Activated T-helper 2 cell treated with anti-CD3 and anti-CD28 coated beads, Interferon-gamma antibody, Interleukin-2, Interleukin-4, amounts not matched to agents 10 μg/mL and 5 μg/mL and 100 μg/mL, durations not matched to agents 14 hours and 24 hours and 36 hours (primary cell): ENCODE measurements around the gene PELO. TPM values are rescaled to one million over a fixed set of nuclear protein-coding genes. Genes with fewer than 3 reads are reported as not detected.

ENCODE experiments used
- DNase-seq: peaks from one replicate; pipeline ENCODE4 v3.0.0; 2021; ENCODE audit warnings: low spot score
- H3K27ac Mint-ChIP-seq: one replicate; pipeline ENCODE4 v1.8.0; 2021; ENCODE audit warnings: mixed read lengths
- H3K27me3 Mint-ChIP-seq: one replicate; pipeline ENCODE4 v1.8.0; 2021; ENCODE audit warnings: low read depth, mixed read lengths
- H3K36me3 Mint-ChIP-seq: one replicate; pipeline ENCODE4 v1.8.0; 2021; ENCODE audit warnings: low read depth, mixed read lengths
- H3K4me1 Mint-ChIP-seq: one replicate; pipeline ENCODE4 v1.8.0; 2021; ENCODE audit warnings: low read depth, mixed read lengths
- H3K4me3 Mint-ChIP-seq: one replicate; pipeline ENCODE4 v1.8.0; 2021; ENCODE audit warnings: low read depth, mild to moderate bottlenecking, moderate library complexity, mixed read lengths
- H3K9me3 Mint-ChIP-seq: one replicate; pipeline ENCODE4 v1.8.0; 2021; ENCODE audit warnings: mixed read lengths
- intact Hi-C: fragments of 100-400 bp; cut with micrococcal nuclease; formaldehyde crosslinking; loops from one replicate; pipeline ENCODE4 v1.15.1; 2023
- total RNA-seq: library from RNA; stranded (reverse); gene quantifications from 2 replicates; pipeline ENCODE4 v1.2.3, GENCODE V29; 2022

PELO gene
- total RNA-seq, 1 donor from 2014 or later, result 14.4 TPM

GRCh38 chr5:52776116-52776515 is 11.6 kb upstream of the PELO start:
- intact Hi-C loops, result loop anchor here (1.0 kb wide), 1 partner anchor 11 kb away; the partner anchor contains the start of genes ITGA1 and PELO
- no peaks in the 10 kb centered on the region for H3K36me3 Mint-ChIP-seq
- H3K9me3 Mint-ChIP-seq, result no peaks in the 10 kb centered on the region
- DNase-seq, result peak; percentile 20
- H3K4me3 Mint-ChIP-seq, result no peak overlapping the region
- peak overlapping the region; percentile 13 for H3K27ac Mint-ChIP-seq
- H3K27me3 Mint-ChIP-seq, result peaks cover 9% of the 10 kb centered on the region
- peaks cover 41% of the 10 kb centered on the region for H3K4me1 Mint-ChIP-seq

DNA sequence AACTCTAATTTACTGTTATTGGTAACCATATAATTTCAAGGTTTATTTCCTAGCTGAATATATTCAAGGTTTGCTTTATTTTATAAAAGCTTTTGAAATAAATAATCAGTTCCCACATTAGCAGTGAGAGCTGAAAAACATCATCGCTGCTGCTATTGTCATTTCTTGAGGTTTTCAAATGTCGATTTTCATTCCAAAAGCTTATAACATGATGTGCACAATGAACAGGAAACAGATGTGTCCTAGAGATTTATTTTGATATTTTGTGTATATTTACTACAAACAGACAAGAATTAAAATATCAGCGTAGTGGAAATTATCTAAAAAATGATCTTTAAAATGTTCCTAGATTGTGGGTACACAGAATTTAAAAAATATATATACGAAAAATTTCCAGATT is 10.5 kb upstream of the PELO start:
- Mint-ChIP-seq H3K27me3 (peaks cover 13% of the 10 kb centered on the region), H3K4me3 (no peak overlapping the region), H3K27ac (no peak overlapping the region), H3K9me3 (no peaks in the 10 kb centered on the region), H3K36me3 (no peaks in the 10 kb centered on the region), H3K4me1 (peaks cover 30% of the 10 kb centered on the region)
- DNase-seq, result no peak
- intact Hi-C loops, result no loop called here

DNA sequence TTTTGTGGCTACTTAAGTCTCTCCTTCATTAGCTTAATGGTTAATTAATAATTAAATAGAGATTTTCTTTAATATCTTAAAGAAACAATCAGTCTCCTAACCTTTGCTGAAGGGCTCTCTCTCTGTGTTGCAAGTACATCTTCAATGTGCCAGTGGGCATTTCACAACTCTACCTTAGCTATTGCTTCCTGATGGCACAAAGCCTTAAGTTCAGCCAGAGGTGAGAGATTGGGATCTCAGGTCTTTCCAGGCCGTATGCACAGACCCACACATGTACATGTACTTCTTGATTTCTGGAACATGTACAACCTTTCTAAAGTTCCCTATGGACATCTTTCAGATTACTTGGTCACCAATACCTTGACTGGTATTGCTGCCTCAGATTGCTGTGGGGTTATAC is 8.9 kb upstream of the PELO start:
- Mint-ChIP-seq H3K36me3 (no peaks in the 10 kb centered on the region), H3K27ac (no peak overlapping the region), H3K9me3 (no peaks in the 10 kb centered on the region), H3K4me1 (peaks cover 23% of the 10 kb centered on the region), H3K4me3 (no peak overlapping the region), H3K27me3 (peaks cover 23% of the 10 kb centered on the region)
- DNase-seq, result no peak
- intact Hi-C loops, result no loop called here

GRCh38 chr5:52779213-52779612 is 8.5 kb upstream of the PELO start:
- Mint-ChIP-seq H3K27me3 (peaks cover 19% of the 10 kb centered on the region), H3K36me3 (no peaks in the 10 kb centered on the region), H3K9me3 (no peaks in the 10 kb centered on the region), H3K4me3 (no peak overlapping the region), H3K4me1 (peaks cover 19% of the 10 kb centered on the region), H3K27ac (no peak overlapping the region)
- intact Hi-C loops, result no loop called here
- no peak for DNase-seq

GRCh38 chr5:52783226-52783959 is 4.3 kb upstream of the PELO start:
- no peaks in the 10 kb centered on the region for H3K36me3 Mint-ChIP-seq
- H3K27ac Mint-ChIP-seq, result no peak overlapping the region
- intact Hi-C loops, result loop anchor here (5.0 kb wide), 1 partner anchor 304 kb away; no protein-coding TSS in a partner anchor

DNA sequence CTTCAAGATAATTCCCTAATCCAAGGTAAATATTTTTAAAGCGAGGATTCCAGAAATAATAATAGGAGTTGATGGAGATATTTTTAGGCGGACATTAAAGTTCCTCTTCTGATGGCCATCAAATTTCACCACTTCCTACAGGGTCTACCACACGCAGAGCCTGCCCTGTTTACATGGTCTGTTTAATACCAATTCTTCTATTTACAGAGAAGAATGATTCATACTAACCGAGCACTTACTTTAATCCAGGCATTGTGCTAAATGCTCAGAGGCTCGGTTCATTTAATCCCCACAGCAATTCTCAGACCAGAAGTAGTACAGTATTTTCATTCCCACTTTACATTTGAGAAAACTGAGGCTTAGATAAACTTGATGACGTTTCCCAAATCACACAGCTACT is 3.0 kb upstream of the PELO start:
- intact Hi-C loops, result loop anchor here (5.0 kb wide), 4 partner anchors 37 to 303 kb away; no protein-coding TSS in a partner anchor
- DNase-seq, result no peak
- peaks cover 23% of the 10 kb centered on the region for H3K4me1 Mint-ChIP-seq
- no peak overlapping the region for H3K4me3 Mint-ChIP-seq
- H3K27me3 Mint-ChIP-seq, result peaks cover 50% of the 10 kb centered on the region
- no peaks in the 10 kb centered on the region for H3K36me3 Mint-ChIP-seq
- no peaks in the 10 kb centered on the region for H3K9me3 Mint-ChIP-seq
- no peak overlapping the region for H3K27ac Mint-ChIP-seq

More at GRCh38 chr5:52783226-52783959, 4.3 kb upstream of the PELO start:
- H3K9me3 Mint-ChIP-seq, result no peaks in the 10 kb centered on the region
- H3K4me1 Mint-ChIP-seq, result peaks cover 18% of the 10 kb centered on the region
- peaks cover 40% of the 10 kb centered on the region for H3K27me3 Mint-ChIP-seq
- no peak overlapping the region for H3K4me3 Mint-ChIP-seq
- DNase-seq, result no peak

DNA sequence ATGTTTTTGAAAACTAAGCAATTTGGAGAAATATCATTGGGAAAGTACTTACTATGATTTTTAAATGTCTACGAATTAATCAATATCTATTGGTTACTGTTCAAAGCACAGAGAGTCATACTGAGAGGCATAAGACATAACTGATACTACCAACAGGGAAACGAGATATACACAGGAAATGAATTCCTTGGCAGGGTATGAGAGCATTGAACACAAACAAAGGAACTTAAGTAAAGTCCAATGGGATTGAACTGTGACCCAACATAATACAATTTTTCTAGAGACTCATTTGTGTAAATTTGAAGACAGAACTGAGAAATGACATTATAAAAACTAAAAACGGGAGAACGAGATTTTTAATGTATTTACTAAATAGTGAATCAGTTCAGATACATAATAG is 1.3 kb upstream of the PELO start:
- intact Hi-C loops, result loop anchor here (5.0 kb wide), 3 partner anchors 39 to 131 kb away; no protein-coding TSS in a partner anchor
- Mint-ChIP-seq H3K4me3 (no peak overlapping the region), H3K9me3 (no peaks in the 10 kb centered on the region), H3K4me1 (peaks cover 23% of the 10 kb centered on the region), H3K27ac (no peak overlapping the region), H3K36me3 (peaks cover 5% of the 10 kb centered on the region), H3K27me3 (peaks cover 61% of the 10 kb centered on the region)
- no peak for DNase-seq

- H3K4me3 Mint-ChIP-seq, result peak overlapping the region; percentile 86
- DNase-seq, result no peak
- intact Hi-C loops, result loop anchor here (1.0 to 5.0 kb wide), 6 partner anchors 11 to 130 kb away; no protein-coding TSS in a partner anchor
- peaks cover 59% of the 10 kb centered on the region for H3K27me3 Mint-ChIP-seq
- H3K27ac Mint-ChIP-seq, result no peak overlapping the region
- peaks cover 5% of the 10 kb centered on the region for H3K36me3 Mint-ChIP-seq
- H3K9me3 Mint-ChIP-seq, result no peaks in the 10 kb centered on the region
- peaks cover 23% of the 10 kb centered on the region for H3K4me1 Mint-ChIP-seq
Measured at GRCh38 chr5:52786949-52787599, 642 bp upstream of the PELO start.

- H3K9me3 Mint-ChIP-seq, result no peaks in the 10 kb centered on the region
- peaks cover 20% of the 10 kb centered on the region for H3K4me1 Mint-ChIP-seq
- intact Hi-C loops, result loop anchor here (5.0 kb wide), 3 partner anchors 39 to 129 kb away; no protein-coding TSS in a partner anchor
- no peak overlapping the region for H3K27ac Mint-ChIP-seq
- peak overlapping the region; percentile 86 for H3K4me3 Mint-ChIP-seq
- DNase-seq, result no peak
- H3K27me3 Mint-ChIP-seq, result peaks cover 62% of the 10 kb centered on the region
- H3K36me3 Mint-ChIP-seq, result peaks cover 5% of the 10 kb centered on the region
Measured at GRCh38 chr5:52788505-52788821, 747 bp downstream of the PELO start.

DNA sequence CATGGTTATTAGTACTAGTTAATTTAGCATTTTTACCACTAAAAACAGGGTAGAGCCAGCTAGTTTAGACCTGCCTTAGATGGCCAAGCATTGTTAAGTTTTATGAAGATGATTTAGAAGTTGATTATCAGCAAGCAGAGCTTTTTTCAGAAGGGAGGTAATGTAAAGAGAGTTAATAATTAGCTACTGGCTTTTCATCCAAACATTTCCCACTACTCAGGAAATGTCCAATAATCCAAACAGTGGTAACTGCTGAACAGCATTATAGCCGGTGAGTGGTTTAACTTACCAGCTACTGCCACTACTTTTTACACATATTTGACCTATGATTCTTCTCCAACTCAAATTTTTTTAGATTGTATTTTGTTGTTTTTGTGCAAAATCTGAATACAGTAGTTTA is 1.7 kb downstream of the PELO start:
- no peaks in the 10 kb centered on the region for H3K9me3 Mint-ChIP-seq
- no peak overlapping the region for H3K4me3 Mint-ChIP-seq
- peaks cover 19% of the 10 kb centered on the region for H3K4me1 Mint-ChIP-seq
- peaks cover 5% of the 10 kb centered on the region for H3K36me3 Mint-ChIP-seq
- intact Hi-C loops, result loop anchor here (5.0 kb wide), 3 partner anchors 38 to 128 kb away; no protein-coding TSS in a partner anchor
- DNase-seq, result no peak
- H3K27me3 Mint-ChIP-seq, result peaks cover 64% of the 10 kb centered on the region
- no peak overlapping the region for H3K27ac Mint-ChIP-seq

- intact Hi-C loops, result loop anchor here (5.0 kb wide), 3 partner anchors 37 to 127 kb away; no protein-coding TSS in a partner anchor
- peaks cover 19% of the 10 kb centered on the region for H3K4me1 Mint-ChIP-seq
- H3K9me3 Mint-ChIP-seq, result no peaks in the 10 kb centered on the region
- H3K27ac Mint-ChIP-seq, result no peak overlapping the region
- H3K4me3 Mint-ChIP-seq, result no peak overlapping the region
- H3K27me3 Mint-ChIP-seq, result peaks cover 66% of the 10 kb centered on the region
- DNase-seq, result no peak
- peaks cover 5% of the 10 kb centered on the region for H3K36me3 Mint-ChIP-seq
Measured at GRCh38 chr5:52789851-52790250, 2.1 kb downstream of the PELO start.

- Mint-ChIP-seq H3K9me3 (no peaks in the 10 kb centered on the region), H3K27me3 (peaks cover 59% of the 10 kb centered on the region), H3K4me1 (peaks cover 17% of the 10 kb centered on the region), H3K27ac (no peak overlapping the region), H3K36me3 (peaks cover 5% of the 10 kb centered on the region), H3K4me3 (no peak overlapping the region)
- intact Hi-C loops, result no loop called here
- DNase-seq, result no peak
Measured at GRCh38 chr5:52791366-52791765, 3.6 kb downstream of the PELO start.

DNA sequence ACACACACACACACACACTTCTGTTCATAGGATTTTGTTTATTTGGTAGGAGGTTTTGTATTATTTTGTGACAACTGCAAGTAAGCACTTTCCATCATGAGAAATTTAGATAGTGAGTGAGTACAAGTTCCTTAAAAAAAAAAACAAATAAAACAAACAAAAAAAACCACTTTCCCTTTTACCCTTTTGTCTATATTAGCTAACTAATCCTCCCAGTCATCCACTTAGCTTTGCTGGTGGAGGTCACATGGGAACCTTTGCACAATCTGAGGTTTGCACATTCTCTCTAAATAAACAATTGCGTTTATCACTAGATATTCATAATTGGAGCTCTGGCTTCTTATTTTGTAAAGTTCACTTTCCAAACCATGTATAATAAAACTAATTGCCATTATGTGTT is 6.8 kb downstream of the PELO start:
- intact Hi-C loops, result no loop called here
- DNase-seq, result no peak
- H3K27ac Mint-ChIP-seq, result no peak overlapping the region
- H3K27me3 Mint-ChIP-seq, result peaks cover 40% of the 10 kb centered on the region
- no peak overlapping the region for H3K4me3 Mint-ChIP-seq
- H3K9me3 Mint-ChIP-seq, result no peaks in the 10 kb centered on the region
- peaks cover 5% of the 10 kb centered on the region for H3K36me3 Mint-ChIP-seq
- peaks cover 25% of the 10 kb centered on the region for H3K4me1 Mint-ChIP-seq
